ENCODE results near the gene TIMM13.

The TIMM13 gene

DNA sequence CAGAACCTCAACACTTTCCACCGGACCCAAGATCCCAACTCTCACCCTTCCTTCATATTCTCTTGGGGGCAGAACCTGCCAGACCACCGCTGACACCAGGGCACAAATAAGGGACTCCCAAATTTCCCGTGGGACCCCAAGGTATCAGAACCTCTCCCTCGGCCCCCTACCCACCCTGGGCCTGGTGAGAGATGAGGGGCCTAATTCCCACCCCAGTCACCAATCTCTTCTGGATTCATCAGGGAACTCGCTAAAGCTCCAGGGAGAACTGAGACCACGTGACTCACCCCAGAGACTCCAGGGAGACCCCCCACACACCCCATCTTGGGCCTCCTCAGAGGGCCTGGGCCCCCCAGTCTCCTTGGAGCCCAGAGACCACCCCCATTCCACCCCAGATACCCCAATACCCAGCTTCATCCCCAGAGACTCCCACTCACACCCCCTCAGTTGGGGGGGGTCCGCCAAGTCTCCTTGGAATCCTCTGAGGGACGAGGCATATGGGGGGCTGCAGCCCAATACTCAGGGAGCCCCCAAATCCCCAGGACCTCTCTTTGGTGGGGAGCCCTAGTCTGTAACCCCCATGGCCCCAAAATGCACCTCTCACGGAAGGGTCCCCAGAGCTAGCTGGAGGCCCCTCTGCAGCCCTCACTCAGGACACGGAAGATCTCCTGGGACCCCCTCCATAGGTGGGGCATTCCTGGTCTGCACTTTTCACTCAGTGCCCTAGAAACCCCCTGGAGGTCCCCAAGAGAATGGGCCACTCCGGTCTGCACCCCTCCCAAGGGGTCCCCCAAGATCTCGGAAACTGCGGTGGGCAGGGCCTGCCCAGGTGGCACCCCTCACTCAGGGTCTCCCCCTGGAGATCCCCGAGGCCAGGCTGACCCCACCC, 27.8 kb upstream of the TIMM13 start:
- TF ChIP-seq EZH2 (IDR thresholded peaks at IDR 0.05; ENCODE audit: borderline replicate concordance, low read depth, low read length, severe bottlenecking) = no peak
- TF ChIP-seq, protein P1, sequence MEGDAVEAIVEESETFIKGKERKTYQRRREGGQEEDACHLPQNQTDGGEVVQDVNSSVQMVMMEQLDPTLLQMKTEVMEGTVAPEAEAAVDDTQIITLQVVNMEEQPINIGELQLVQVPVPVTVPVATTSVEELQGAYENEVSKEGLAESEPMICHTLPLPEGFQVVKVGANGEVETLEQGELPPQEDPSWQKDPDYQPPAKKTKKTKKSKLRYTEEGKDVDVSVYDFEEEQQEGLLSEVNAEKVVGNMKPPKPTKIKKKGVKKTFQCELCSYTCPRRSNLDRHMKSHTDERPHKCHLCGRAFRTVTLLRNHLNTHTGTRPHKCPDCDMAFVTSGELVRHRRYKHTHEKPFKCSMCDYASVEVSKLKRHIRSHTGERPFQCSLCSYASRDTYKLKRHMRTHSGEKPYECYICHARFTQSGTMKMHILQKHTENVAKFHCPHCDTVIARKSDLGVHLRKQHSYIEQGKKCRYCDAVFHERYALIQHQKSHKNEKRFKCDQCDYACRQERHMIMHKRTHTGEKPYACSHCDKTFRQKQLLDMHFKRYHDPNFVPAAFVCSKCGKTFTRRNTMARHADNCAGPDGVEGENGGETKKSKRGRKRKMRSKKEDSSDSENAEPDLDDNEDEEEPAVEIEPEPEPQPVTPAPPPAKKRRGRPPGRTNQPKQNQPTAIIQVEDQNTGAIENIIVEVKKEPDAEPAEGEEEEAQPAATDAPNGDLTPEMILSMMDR (IDR thresholded peaks at IDR 0.05; ENCODE audit: borderline replicate concordance, extremely low read depth, low read length, poor library complexity, severe bottlenecking) = no peak
- peak overlapping the region; percentile 89 for H3K27ac ChIP-seq (ENCODE audit: low read length)
- no peaks in the 10 kb centered on the region for H3K27me3 ChIP-seq (ENCODE audit: insufficient read depth, low read length, poor library complexity)
- no peak overlapping the region for H2AFZ ChIP-seq (ENCODE audit: low read depth, low read length)
- peak overlapping the region; percentile 84 for H3K4me2 ChIP-seq (ENCODE audit: insufficient read depth, low read length)
- peaks cover 35% of the 10 kb centered on the region for H3K4me1 ChIP-seq (ENCODE audit: insufficient read depth, low read length)
- H3K9me3 ChIP-seq (ENCODE audit: insufficient read depth, low read length, severe bottlenecking) = no peaks in the 10 kb centered on the region
- H3K4me3 ChIP-seq (ENCODE audit: low read depth in 1 of 2, low read length in 2 of 2) = peak overlapping the region; percentile 87 to 99; a peak in 3 of 4 replicates
- DNase-seq = no peak
- peaks cover 37% of the 10 kb centered on the region for H3K36me3 ChIP-seq (ENCODE audit: insufficient read depth, low read length)
- H3K79me2 ChIP-seq (ENCODE audit: insufficient read depth, low read length) = peaks cover 73% of the 10 kb centered on the region
- ATAC-seq (ENCODE audit: insufficient read depth, low read depth) = no peak
- peaks cover 60% of the 10 kb centered on the region for H4K20me1 ChIP-seq (ENCODE audit: insufficient read depth, low read length)
- peak overlapping the region; percentile 99 for H3K9ac ChIP-seq (ENCODE audit: low read depth, low read length)

DNA sequence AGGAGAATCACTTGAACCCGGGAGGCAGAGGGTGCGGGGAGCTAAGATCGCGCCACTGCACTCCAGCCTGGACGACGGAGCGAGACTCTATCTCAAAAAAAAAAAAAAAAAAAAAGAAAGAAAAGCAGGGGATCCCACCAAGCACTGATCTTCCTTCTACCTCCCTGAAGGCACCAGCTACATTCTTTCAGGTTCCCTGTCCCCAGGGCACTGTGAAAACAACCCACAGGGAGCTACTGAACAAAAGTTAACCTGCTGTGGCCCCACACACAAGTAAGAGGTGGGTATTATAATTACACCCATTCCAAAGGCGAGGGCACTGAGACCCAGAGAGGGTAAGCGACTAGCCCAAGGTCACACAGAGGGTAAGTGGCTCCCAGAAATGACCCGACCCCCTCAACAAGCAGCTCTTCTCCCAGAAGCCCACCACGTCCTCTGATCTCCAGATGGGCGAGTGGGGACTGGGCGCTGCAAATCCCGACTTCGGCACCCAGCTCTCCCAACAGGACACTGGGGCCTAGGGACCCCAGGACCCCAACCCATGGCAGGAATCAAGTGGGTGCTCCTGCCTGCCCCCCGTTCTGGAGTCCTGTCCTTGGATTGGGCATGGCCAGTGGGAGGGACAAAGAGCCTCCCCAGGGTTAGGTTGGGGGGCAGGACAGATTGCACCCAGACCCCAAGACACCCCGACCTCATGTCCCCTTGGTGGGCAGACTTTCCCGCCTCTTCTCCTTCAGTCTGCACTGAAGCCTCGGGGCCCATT, 27.0 kb upstream of the TIMM13 start:
- DNase-seq (no peak), ATAC-seq (ENCODE audit: insufficient read depth, low read depth) (no peak)
- H3K4me2 ChIP-seq (ENCODE audit: insufficient read depth, low read length) = peak overlapping the region; percentile 84
- H3K79me2 ChIP-seq (ENCODE audit: insufficient read depth, low read length) = peaks cover 80% of the 10 kb centered on the region
- peaks cover 43% of the 10 kb centered on the region for H3K36me3 ChIP-seq (ENCODE audit: insufficient read depth, low read length)
- H3K9me3 ChIP-seq (ENCODE audit: insufficient read depth, low read length, severe bottlenecking) = no peaks in the 10 kb centered on the region
- TF ChIP-seq EZH2 (IDR thresholded peaks at IDR 0.05; ENCODE audit: borderline replicate concordance, low read depth, low read length, severe bottlenecking) = no peak
- H3K27me3 ChIP-seq (ENCODE audit: insufficient read depth, low read length, poor library complexity) = no peaks in the 10 kb centered on the region
- H3K4me1 ChIP-seq (ENCODE audit: insufficient read depth, low read length) = peaks cover 35% of the 10 kb centered on the region
- peak overlapping the region; percentile 99 for H3K9ac ChIP-seq (ENCODE audit: low read depth, low read length)
- H3K27ac ChIP-seq (ENCODE audit: low read length) = peak overlapping the region; percentile 30
- H2AFZ ChIP-seq (ENCODE audit: low read depth, low read length) = no peak overlapping the region
- peaks cover 63% of the 10 kb centered on the region for H4K20me1 ChIP-seq (ENCODE audit: insufficient read depth, low read length)
- H3K4me3 ChIP-seq (ENCODE audit: low read depth in 1 of 2, low read length in 2 of 2) = peak overlapping the region in 1 of 2 experiments; percentile 87; a peak in 2 of 4 replicates

DNA sequence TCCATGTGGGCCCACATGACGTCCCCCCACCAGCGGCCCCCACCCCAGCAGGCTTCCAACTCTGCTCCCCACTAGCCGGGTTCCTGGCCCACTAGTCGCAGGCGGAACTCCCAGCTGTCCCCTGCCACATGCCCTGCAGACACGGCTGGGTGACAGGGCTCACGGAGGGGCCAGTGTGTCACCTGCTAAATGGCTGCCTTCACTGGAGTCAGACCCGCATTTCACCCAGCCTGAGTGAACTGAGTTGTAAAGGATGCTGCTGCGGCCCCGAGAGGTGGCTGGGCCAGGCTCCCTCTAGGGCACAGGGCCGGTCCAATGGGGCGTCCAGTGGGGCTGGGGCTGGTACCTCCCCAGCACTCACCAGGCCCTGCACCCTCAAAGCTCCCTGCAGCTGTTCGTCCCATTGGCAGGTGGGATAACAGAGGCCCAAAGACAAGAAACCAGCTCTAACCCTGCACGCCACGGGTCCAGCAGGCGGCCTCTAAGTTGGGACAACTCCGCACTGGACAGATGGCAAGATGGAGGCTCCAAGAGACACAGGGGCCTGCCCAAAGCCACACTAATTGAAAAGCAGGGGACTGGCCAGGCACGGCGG, 26.1 kb upstream of the TIMM13 start:
- H3K4me3 ChIP-seq (ENCODE audit: low read depth in 1 of 2, low read length in 2 of 2) = no peak overlapping the region
- H3K4me2 ChIP-seq (ENCODE audit: insufficient read depth, low read length) = peak overlapping the region; percentile 33; the same call in 1 of the 2 replicates
- H3K27ac ChIP-seq (ENCODE audit: low read length) = no peak overlapping the region
- H3K27me3 ChIP-seq (ENCODE audit: insufficient read depth, low read length, poor library complexity) = no peaks in the 10 kb centered on the region
- H3K4me1 ChIP-seq (ENCODE audit: insufficient read depth, low read length) = peaks cover 35% of the 10 kb centered on the region
- DNase-seq (no peak), ATAC-seq (ENCODE audit: insufficient read depth, low read depth) (no peak)
- H4K20me1 ChIP-seq (ENCODE audit: insufficient read depth, low read length) = peaks cover 70% of the 10 kb centered on the region
- no peak overlapping the region for H2AFZ ChIP-seq (ENCODE audit: low read depth, low read length)
- H3K9me3 ChIP-seq (ENCODE audit: insufficient read depth, low read length, severe bottlenecking) = no peaks in the 10 kb centered on the region
- TF ChIP-seq, protein P1 (IDR thresholded peaks at IDR 0.05; ENCODE audit: borderline replicate concordance, extremely low read depth, low read length, poor library complexity, severe bottlenecking) = no peak
- TF ChIP-seq EZH2 (IDR thresholded peaks at IDR 0.05; ENCODE audit: borderline replicate concordance, low read depth, low read length, severe bottlenecking) = no peak
- peaks cover 89% of the 10 kb centered on the region for H3K79me2 ChIP-seq (ENCODE audit: insufficient read depth, low read length)
- peaks cover 51% of the 10 kb centered on the region for H3K36me3 ChIP-seq (ENCODE audit: insufficient read depth, low read length)
- H3K9ac ChIP-seq (ENCODE audit: low read depth, low read length) = no peak overlapping the region
